H1 (cell line): Measurements from ENCODE around the gene CGN. TPM values are rescaled to one million over a fixed set of nuclear protein-coding genes. Genes with fewer than 3 reads are reported as not detected.

Experiments
- CTCF ChIA-PET: fragments of 300-600 bp; sonication (Branson Sonifier 250); formaldehyde crosslinking; loops from one replicate; lab custom pipeline; 2021; ENCODE audit not compliant: partially characterized antibody; lab: Charles Lee
- POLR2A ChIA-PET: fragments of 300-600 bp; sonication (Branson Sonifier 250); formaldehyde crosslinking; loops from one replicate; lab custom pipeline; 2021; ENCODE audit warnings: inconsistent platforms; ENCODE audit not compliant: partially characterized antibody; lab: Charles Lee
- DNase-seq, 2 experiments: peaks; one replicate each; pipeline versions ENCODE4 v3.0.0 to v3.0.0-alpha.2; 2010 to 2022; ENCODE audit warnings: low spot score in 2 of 2, low read depth in 1 of 2, mixed read lengths in 1 of 2
- FAIRE-seq: peaks from 2 replicates; lab custom pipeline; 2011; peaks lifted over from hg19 to GRCh38; lab: Jason Lieb, UNC
- H2AFZ ChIP-seq: 2 replicates; pipeline ENCODE4 v1.8.1; 2012; ENCODE audit warnings: low read length, inconsistent platforms
- H2AK5ac ChIP-seq: 2 replicates; pipeline ENCODE4 v1.6.1; 2013; ENCODE audit warnings: low read depth, low read length
- H2BK120ac ChIP-seq: replicated peaks from 2 replicates; pipeline ENCODE3; 2013; ENCODE audit warnings: low read depth, low read length, inconsistent platforms
- H2BK12ac ChIP-seq: 2 replicates; pipeline ENCODE4 v1.6.1; 2013; ENCODE audit warnings: low read depth, low read length
- H2BK15ac ChIP-seq: 2 replicates; pipeline ENCODE4 v1.6.1; 2013; ENCODE audit warnings: low read length
- H2BK20ac ChIP-seq: 2 replicates; pipeline ENCODE4 v1.6.1; 2013; ENCODE audit warnings: low read length
- H2BK5ac ChIP-seq: 2 replicates; pipeline ENCODE4 v1.6.1; 2013; ENCODE audit warnings: low read depth, low read length
- H3K14ac ChIP-seq: 2 replicates; pipeline ENCODE4 v1.6.1; 2013; ENCODE audit warnings: inconsistent platforms; ENCODE audit not compliant: insufficient read length
- H3K18ac ChIP-seq: 2 replicates; pipeline ENCODE4 v1.6.1; 2013; ENCODE audit warnings: low read length; ENCODE audit errors: extremely low read depth
- H3K23ac ChIP-seq: 2 replicates; pipeline ENCODE4 v1.6.1; 2013; ENCODE audit warnings: inconsistent platforms; ENCODE audit not compliant: insufficient read length
- H3K23me2 ChIP-seq: 2 replicates; pipeline ENCODE4 v1.6.1; 2013; ENCODE audit warnings: low read depth, low read length
- H3K27ac ChIP-seq: 2 replicates; pipeline ENCODE4 v1.6.1; 2011; ENCODE audit warnings: low read depth, low read length, inconsistent platforms
- H3K27me3 ChIP-seq, 4 experiments: replicated peaks in 1 of 4; 1 replicate in 1 of 4; 2 replicates in 3 of 4; pipeline versions ENCODE4 v1.6.1 to v1.8.1; 2011 to 2013; ENCODE audit warnings: low read length in 3 of 4, mild to moderate bottlenecking in 3 of 4, inconsistent platforms in 2 of 4, mixed read lengths in 2 of 4, moderate library complexity in 1 of 4; ENCODE audit not compliant: control insufficient read depth in 3 of 4, insufficient read depth in 3 of 4; ENCODE audit errors: extremely low read depth in 1 of 4
- H3K36me3 ChIP-seq, 4 experiments: 2 replicates each; pipeline versions ENCODE4 v1.6.1 to v1.8.1; 2011 to 2013; ENCODE audit warnings: mild to moderate bottlenecking in 4 of 4, low read length in 3 of 4, moderate library complexity in 2 of 4, control low read depth in 1 of 4, inconsistent platforms in 1 of 4; ENCODE audit not compliant: insufficient read depth in 4 of 4, control insufficient read depth in 2 of 4
- H3K4ac ChIP-seq: replicated peaks from 2 replicates; pipeline ENCODE3; 2013; ENCODE audit warnings: low read length, low read depth, mixed read lengths, inconsistent platforms; ENCODE audit not compliant: insufficient read length
- H3K4me1 ChIP-seq, 4 experiments: replicated peaks in 1 of 4; 1 replicate in 1 of 4; 2 replicates in 3 of 4; pipeline versions ENCODE4 v1.6.1 to v1.8.1; 2011 to 2013; ENCODE audit warnings: low read length in 3 of 4, inconsistent platforms in 2 of 4, mixed read lengths in 1 of 4; ENCODE audit not compliant: insufficient read depth in 4 of 4, control insufficient read depth in 3 of 4
- H3K4me2 ChIP-seq, 2 experiments: 2 replicates each; pipeline versions ENCODE4 v1.6.1 to v1.8.1; 2011 to 2013; ENCODE audit warnings: low read depth in 2 of 2, low read length in 2 of 2, control low read depth in 1 of 2, inconsistent platforms in 1 of 2, mild to moderate bottlenecking in 1 of 2; ENCODE audit not compliant: insufficient read depth in 1 of 2
- H3K4me3 ChIP-seq, 4 experiments: fragments of 200-600, 300-600 bp in 1 of 4; sonication (generic), shearing (Covaris generic), sonication (Bioruptor Twin) in 1 of 4; 2 replicates each; pipeline versions ENCODE4 v1.5.1 to v1.8.1; 2011 to 2016; ENCODE audit warnings: low read length in 4 of 4, low read depth in 3 of 4, control low read depth in 2 of 4, inconsistent platforms in 2 of 4, mild to moderate bottlenecking in 2 of 4, mixed read lengths in 1 of 4, moderate library complexity in 1 of 4; ENCODE audit not compliant: insufficient read depth in 2 of 4; ENCODE audit errors: extremely low read depth in 1 of 4
- H3K56ac ChIP-seq: replicated peaks from 2 replicates; pipeline ENCODE3; 2013; ENCODE audit warnings: low read depth, mild to moderate bottlenecking, mixed read lengths, low read length, inconsistent platforms; ENCODE audit not compliant: insufficient read length
- H3K79me1 ChIP-seq: 2 replicates; pipeline ENCODE4 v1.6.1; 2013; ENCODE audit warnings: low read depth, low read length, control low read depth
- H3K79me2 ChIP-seq, 2 experiments: 2 replicates each; pipeline versions ENCODE4 v1.6.1 to v1.8.1; 2012 to 2013; ENCODE audit warnings: low read length in 2 of 2, mild to moderate bottlenecking in 2 of 2, inconsistent platforms in 1 of 2; ENCODE audit not compliant: insufficient read depth in 2 of 2, control insufficient read depth in 1 of 2
- H3K9ac ChIP-seq, 4 experiments: replicated peaks in 1 of 4; 1 replicate in 1 of 4; 2 replicates in 3 of 4; pipeline versions ENCODE4 v1.6.1 to v1.8.1; 2011 to 2013; ENCODE audit warnings: low read depth in 3 of 4, low read length in 3 of 4, control low read depth in 2 of 4, mild to moderate bottlenecking in 2 of 4, moderate library complexity in 2 of 4, inconsistent platforms in 1 of 4; ENCODE audit errors: extremely low read depth in 1 of 4
- H3K9me3 ChIP-seq, 2 experiments: 2 replicates each; pipeline versions ENCODE4 v1.6.1 to v1.8.1; 2012 to 2013; ENCODE audit warnings: mild to moderate bottlenecking in 2 of 2, moderate library complexity in 2 of 2, control low read depth in 1 of 2, inconsistent platforms in 1 of 2, low read depth in 1 of 2, low read length in 1 of 2, mixed read lengths in 1 of 2; ENCODE audit not compliant: insufficient read depth in 2 of 2
- H4K20me1 ChIP-seq, 2 experiments: replicated peaks in 1 of 2; 2 replicates each; pipeline versions ENCODE3 to v1.8.1; 2011 to 2013; ENCODE audit warnings: inconsistent platforms in 2 of 2, low read length in 2 of 2, mild to moderate bottlenecking in 1 of 2; ENCODE audit not compliant: insufficient read depth in 2 of 2, control insufficient read depth in 1 of 2
- H4K5ac ChIP-seq: 2 replicates; pipeline ENCODE4 v1.6.1; 2013; ENCODE audit warnings: low read length, low read depth, mixed read lengths, inconsistent platforms; ENCODE audit not compliant: insufficient read length
- H4K8ac ChIP-seq: 2 replicates; pipeline ENCODE4 v1.8.0; 2013; ENCODE audit warnings: mild to moderate bottlenecking, moderate library complexity, low read length, inconsistent platforms; ENCODE audit not compliant: insufficient read depth; ENCODE audit errors: extremely low read depth
- H4K91ac ChIP-seq: replicated peaks from 2 replicates; pipeline ENCODE3; 2013; ENCODE audit warnings: low read length, mixed read lengths, inconsistent platforms; ENCODE audit not compliant: insufficient read length
- JUND ChIP-seq: IDR thresholded peaks from 2 replicates; pipeline ENCODE4 v1.6.1; 2011; ENCODE audit warnings: mild to moderate bottlenecking, improper control_type of control experiment, low read length
- SIX5 ChIP-seq: IDR thresholded peaks from 2 replicates; pipeline ENCODE4 v1.6.1; 2011; ENCODE audit warnings: mild to moderate bottlenecking, low read depth, low read length
- WGBS, 2 experiments: shearing (Covaris generic) in 1 of 2; methylation state at CpG; one replicate each; pipeline versions ENCODE4 v1.1.6 to v1.1.7; 2013 to 2015; ENCODE audit warnings: low lambda C conversion rate in 2 of 2, mixed read lengths in 2 of 2, inconsistent platforms in 1 of 2, low coverage in 1 of 2, missing lambda C conversion rate in 1 of 2; ENCODE audit not compliant: insufficient replicate concordance in 2 of 2, insufficient coverage in 1 of 2, insufficient read length in 1 of 2; ENCODE audit errors: extremely low coverage in 1 of 2, missing lambda C conversion rate in 1 of 2; 5-methylcytosine and 5-hydroxymethylcytosine counted together
- polyA plus RNA-seq, 7 experiments: library from polyadenylated mRNA; depleted of rRNA in 3 of 7; stranded (reverse) in 5 of 7; unstranded in 2 of 7; fragments of >200 nt in 5 of 7; fragments of 200-250 nt in 2 of 7; gene quantifications; 1 replicate in 5 of 7; 2 replicates in 1 of 7; 4 replicates in 1 of 7; pipeline versions ENCODE4 v1.2.1 to v1.2.3, GENCODE V29; 2011 to 2013; ENCODE audit warnings: missing spikeins in 2 of 7, mixed read lengths in 2 of 7
- total RNA-seq: library from RNA; stranded (reverse); fragmentation: NEBNext Ultra II Directional; extraction: Animal tissue kit (Norgen Biotek cat#: 25700); gene quantifications from 2 replicates; pipeline ENCODE4 v1.2.1, GENCODE V29; 2021

CGN gene
- total and polyA plus RNA-seq, 2 of the 8 experiments (the other 6 are each of a cell fraction or from before 2014, with no cell fraction given), result 15.9 to 52.7 TPM

GRCh38 chr1:151508833-151509232 is 2.4 kb upstream of the CGN start:
- no peaks in the 10 kb centered on the region for H3K27me3 ChIP-seq
- WGBS, 2 experiments, result 90% methylated on average over 6 of the region's 6 CpGs; no CpG with 5 or more reads in 1 of the 2 experiments
- H2BK15ac ChIP-seq, result no peak overlapping the region
- H3K36me3 ChIP-seq, result no peaks in the 10 kb centered on the region
- H3K4me1 ChIP-seq, result peaks cover 9 to 19% (median 12%) of the 10 kb centered on the region in 4 experiments
- no peak overlapping the region for H3K27ac ChIP-seq
- H3K4ac ChIP-seq, result no peak overlapping the region
- H2BK120ac ChIP-seq, result no peak overlapping the region
- H4K5ac ChIP-seq, result no peak overlapping the region
- peaks cover 0 to 2% of the 10 kb centered on the region in 2 experiments for H4K20me1 ChIP-seq
- H2BK5ac ChIP-seq, result 0 out of 2 replicates have a peak overlapping the region, but pooled peaks have one; percentile 39
- no peak overlapping the region for H3K4me3 ChIP-seq
- H3K9me3 ChIP-seq, result no peaks in the 10 kb centered on the region
- H2BK12ac ChIP-seq, result 0 out of 2 replicates have a peak overlapping the region, but pooled peaks have one; percentile 68
- peaks cover 4% of the 10 kb centered on the region for H3K79me1 ChIP-seq
- ChIA-PET CTCF (no interaction called here), POLR2A (interaction anchor here (1.0 to 3.5 kb wide), 3 partner anchors 14 to 34 kb away, joined by 3 to 12 read pairs (median 3); no protein-coding TSS in a partner anchor)
- FAIRE-seq (no peak), DNase-seq (no peak)
- H3K23me2 ChIP-seq, result peaks cover 24% of the 10 kb centered on the region
- H2BK20ac ChIP-seq, result no peak overlapping the region; the same call in 1 of the 2 replicates
- H2AFZ ChIP-seq, result no peak overlapping the region
- peaks cover 0 to 10% of the 10 kb centered on the region in 2 experiments; a peak in 1 of 4 replicates for H3K79me2 ChIP-seq
- TF ChIP-seq SIX5, result no peak
- TF ChIP-seq JUND, result peak; percentile 46; the same call in 1 of the 2 replicates
- H3K18ac ChIP-seq, result peak overlapping the region; percentile 6
- H2AK5ac ChIP-seq, result 0 out of 2 replicates have a peak overlapping the region, but pooled peaks have one; percentile 53
- H4K8ac ChIP-seq, result no peak overlapping the region
- no peak overlapping the region for H3K23ac ChIP-seq
- no peak overlapping the region for H3K9ac ChIP-seq
- H3K14ac ChIP-seq, result no peak overlapping the region
- H3K4me2 ChIP-seq, result no peak overlapping the region
- H4K91ac ChIP-seq, result no peak overlapping the region
- H3K56ac ChIP-seq, result no peak overlapping the region
